Stomach (tissue), 9 donors: Measurements from ENCODE around the gene PCDHGC3. TPM values are rescaled to one million over a fixed set of nuclear protein-coding genes. Genes with fewer than 3 reads are reported as not detected.

ENCODE experiments used
- DNase-seq, 2 donors: peaks; one replicate each; pipeline versions ENCODE4 v3.0.0 to v3.0.0-alpha.2; 2013 to 2019
- H3K27ac ChIP-seq, 5 donors: fragments of 200-600 bp in 4 of 5; sonication (generic) in 4 of 5; one replicate each; pipeline ENCODE4 v1.5.1; 2013 to 2019; ENCODE audit warnings: mild to moderate bottlenecking in 1 of 5, moderate library complexity in 1 of 5
- H3K27me3 ChIP-seq, 3 donors: fragments of 200-600 bp; sonication (generic); one replicate each; pipeline ENCODE4 v1.5.1; 2017 to 2019; ENCODE audit warnings: mixed run types in 1 of 3
- H3K36me3 ChIP-seq, 4 donors: fragments of 200-600 bp; sonication (generic); 1 replicate in 3 of 4; 2 replicates in 1 of 4; pipeline ENCODE4 v1.5.1; 2016 to 2019
- H3K4me1 ChIP-seq, 4 donors: fragments of 200-600 bp; sonication (generic); one replicate each; pipeline ENCODE4 v1.5.1; 2016 to 2019
- H3K4me3 ChIP-seq, 4 donors: fragments of 200-600 bp; sonication (generic) in 3 of 4; one replicate each; pipeline ENCODE4 v1.5.1; 2016 to 2019; ENCODE audit warnings: mild to moderate bottlenecking in 1 of 4
- H3K9me3 ChIP-seq, 4 donors: fragments of 200-600 bp; sonication (generic); one replicate each; pipeline ENCODE4 v1.5.1; 2016 to 2019
- CTCF ChIP-seq, 7 experiments: fragments of 450-650 bp in 4 of 7; fragments of 200-600 bp in 3 of 7; sonication (generic) in 3 of 7; IDR thresholded peaks; one replicate each; pipeline ENCODE4 v1.5.1; 2016 to 2019; ENCODE audit warnings: antibody characterized with exemption in 7 of 7, control low read depth in 2 of 7, mild to moderate bottlenecking in 1 of 7
- EP300 ChIP-seq: sonication (generic); formaldehyde crosslinking; IDR thresholded peaks from one replicate; pipeline ENCODE4 v1.6.1; 2017; ENCODE audit warnings: antibody characterized with exemption
- POLR2A ChIP-seq, 4 donors: fragments of 450-650 bp; IDR thresholded peaks; one replicate each; pipeline ENCODE4 v1.6.1; 2016; ENCODE audit warnings: antibody characterized with exemption in 4 of 4, control low read depth in 2 of 4, mild to moderate bottlenecking in 1 of 4, moderate library complexity in 1 of 4
- POLR2AphosphoS5 ChIP-seq, 3 donors: sonication (generic); formaldehyde crosslinking; IDR thresholded peaks; one replicate each; pipeline ENCODE4 v1.6.1; 2016; ENCODE audit warnings: antibody characterized with exemption in 3 of 3
- WGBS, 5 donors: extraction: QIAGEN DNeasy Blood & Tissue Kit in 3 of 5; methylation state at CpG; one replicate each; pipeline versions ENCODE4 v1.1.5 to v1.1.7; 2013 to 2018; 5-methylcytosine and 5-hydroxymethylcytosine counted together
- intact Hi-C: fragments of 100-400 bp; cut with DNase I; formaldehyde crosslinking; loops from one replicate; pipeline ENCODE4 v1.15.1; 2023; ENCODE audit warnings: low total_unique reads
- polyA plus RNA-seq, 3 donors: library from polyadenylated mRNA; stranded (reverse); fragments of 200-250 nt; gene quantifications; one replicate each; pipeline ENCODE4 v1.2.3, GENCODE V29; 2013
- total RNA-seq, 5 donors: library from RNA; depleted of rRNA; stranded (reverse); fragments of >200 nt; gene quantifications; one replicate each; pipeline versions ENCODE4 v1.1.0 to v1.2.3, GENCODE V29; 2014 to 2016
- donor health status: healthy with polysubstance abuse.
- donor health status: Bipolar disorder and iron deficiency.
- donor health status: healthy.

The PCDHGC3 gene
- total and polyA plus RNA-seq, 8 donors: 7.6 to 35.8 (median 20.0) TPM

DNA sequence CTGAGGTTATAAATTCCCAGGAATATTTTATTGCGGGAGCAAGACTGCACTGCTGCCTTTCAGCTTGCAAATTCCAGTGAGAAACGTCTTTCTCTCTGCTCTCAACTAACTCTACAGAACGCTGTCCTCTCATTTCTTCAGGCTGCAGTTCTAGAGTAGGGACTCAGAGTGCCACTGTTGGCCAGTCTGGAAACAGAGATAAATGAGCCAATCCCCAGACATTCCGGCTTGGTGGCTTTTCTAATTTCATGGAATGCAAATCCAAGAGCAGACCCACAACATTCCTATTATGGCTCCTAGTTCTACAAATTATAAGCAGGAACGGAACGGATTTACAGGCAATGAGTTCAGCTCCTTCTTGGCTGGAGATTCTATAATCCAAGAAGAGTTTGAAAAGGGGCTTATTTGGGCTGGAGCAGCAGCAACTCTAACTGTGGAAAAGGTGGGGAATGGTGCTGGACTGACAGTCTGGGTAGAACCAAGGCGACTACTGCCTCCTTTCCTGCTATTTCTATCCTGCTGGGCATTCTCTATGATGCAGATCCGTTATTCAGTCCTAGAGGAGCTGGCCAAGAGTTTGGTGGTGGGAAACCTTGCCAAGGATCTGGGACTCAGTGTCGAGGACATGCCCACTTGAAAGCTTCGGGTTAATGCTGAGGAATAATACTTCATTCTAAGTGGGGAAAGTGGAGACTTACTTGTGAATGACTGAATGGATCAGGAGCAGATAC lies 36.2 kb upstream of the PCDHGC3 start:
- TF ChIP-seq EP300 (no peak), POLR2A (IDR thresholded peaks at IDR 0.05) (no peak), CTCF (IDR thresholded peaks at IDR 0.05) (no peak), POLR2AphosphoS5 (IDR thresholded peaks at IDR 0.05) (no peak)
- H3K9me3 ChIP-seq: peaks cover 13 to 90% (median 68%) of the 10 kb centered on the region in 4 donors
- DNase-seq: no peak
- H3K4me3 ChIP-seq: no peak overlapping the region
- H3K27me3 ChIP-seq: no peaks in the 10 kb centered on the region
- no peak overlapping the region for H3K27ac ChIP-seq
- WGBS, 5 donors: 60 to 69% (median 64%) methylated on average over 10 of the region's 10 CpGs
- H3K36me3 ChIP-seq: peaks cover 0 to 9% (median 0%) of the 10 kb centered on the region in 4 donors
- intact Hi-C loops: no loop called here
- H3K4me1 ChIP-seq: no peaks in the 10 kb centered on the region

DNA sequence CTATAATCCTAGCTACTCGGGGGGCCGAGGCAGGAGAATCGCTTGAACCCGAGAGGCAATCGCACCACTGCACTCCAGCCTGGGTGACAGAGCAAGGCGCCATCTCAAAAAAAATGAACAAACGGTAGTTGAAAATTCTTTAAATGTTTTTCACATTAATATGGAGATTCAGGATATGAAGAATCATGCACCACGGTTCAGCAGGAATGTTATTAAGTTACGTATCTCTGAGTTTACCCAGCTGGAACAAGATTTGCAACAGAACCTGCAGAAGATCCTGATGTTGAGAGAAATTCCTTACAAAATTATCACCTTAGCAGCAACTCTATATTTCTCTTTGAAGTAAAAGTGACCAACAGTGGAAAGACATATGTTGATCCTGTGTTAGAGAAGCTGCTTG lies 35.4 kb upstream of the PCDHGC3 start:
- DNase-seq: no peak
- Histone ChIP-seq H3K4me3 (no peak overlapping the region), H3K27ac (no peak overlapping the region), H3K27me3 (no peaks in the 10 kb centered on the region), H3K36me3 (peaks cover 0 to 9% (median 0%) of the 10 kb centered on the region in 4 donors), H3K4me1 (no peaks in the 10 kb centered on the region), H3K9me3 (peaks cover 13 to 90% (median 61%) of the 10 kb centered on the region in 4 donors)
- WGBS, 5 donors: 90 to 93% (median 92%) methylated on average over 9 of the region's 9 CpGs
- intact Hi-C loops: no loop called here
- TF ChIP-seq POLR2A (IDR thresholded peaks at IDR 0.05) (no peak), POLR2AphosphoS5 (IDR thresholded peaks at IDR 0.05) (no peak), EP300 (no peak)

DNA sequence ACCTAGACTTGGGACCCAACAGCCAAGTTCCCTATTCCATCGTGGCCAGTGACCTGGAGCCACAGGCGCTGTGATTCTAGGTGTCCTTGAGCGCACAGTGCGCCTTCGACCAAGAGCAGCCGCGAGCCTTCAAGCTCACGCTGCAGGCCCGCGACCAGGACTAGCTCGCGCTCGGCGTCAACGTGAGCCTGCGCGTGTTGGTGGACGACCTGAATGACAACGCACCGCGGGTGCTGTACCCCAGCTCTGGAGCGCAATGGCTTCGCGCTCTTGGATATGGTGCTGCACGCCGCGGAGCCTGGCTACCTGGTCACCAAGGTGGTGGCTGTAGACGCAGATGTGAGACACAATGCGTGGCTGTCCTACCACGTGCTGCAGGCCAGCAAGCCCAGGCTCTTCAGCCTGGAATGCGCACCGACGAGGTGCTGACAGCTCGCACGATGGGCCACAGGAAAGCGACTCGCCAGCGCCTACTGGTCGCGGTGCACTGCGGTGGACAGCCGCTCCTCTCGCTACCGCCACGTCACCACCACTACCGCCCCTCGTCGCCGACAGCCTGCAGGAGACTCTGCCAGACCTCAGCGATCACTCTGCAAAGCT lies 34.1 kb upstream of the PCDHGC3 start:
- H3K27me3 ChIP-seq: no peaks in the 10 kb centered on the region
- TF ChIP-seq EP300: no peak
- no peak for TF ChIP-seq CTCF (IDR thresholded peaks at IDR 0.05)
- TF ChIP-seq POLR2AphosphoS5 (IDR thresholded peaks at IDR 0.05): no peak
- no peak for TF ChIP-seq POLR2A (IDR thresholded peaks at IDR 0.05)
- no peak overlapping the region for H3K27ac ChIP-seq
- no peaks in the 10 kb centered on the region for H3K4me1 ChIP-seq
- DNase-seq: no peak
- intact Hi-C loops: no loop called here
- peaks cover 13 to 84% (median 60%) of the 10 kb centered on the region in 4 donors for H3K9me3 ChIP-seq
- WGBS, 5 donors: 43 to 57% (median 50%) methylated on average over 43 to 50 of the region's 50 CpGs
- no peak overlapping the region for H3K4me3 ChIP-seq
- peaks cover 0 to 12% (median 0%) of the 10 kb centered on the region in 4 donors for H3K36me3 ChIP-seq

- H3K36me3 ChIP-seq: peaks cover 0 to 5% (median 0%) of the 10 kb centered on the region in 4 donors
- no peak overlapping the region for H3K4me3 ChIP-seq
- no peaks in the 10 kb centered on the region for H3K4me1 ChIP-seq
- H3K27ac ChIP-seq: no peak overlapping the region
- TF ChIP-seq POLR2A (IDR thresholded peaks at IDR 0.05) (no peak), CTCF (IDR thresholded peaks at IDR 0.05) (no peak), EP300 (no peak)
- intact Hi-C loops: no loop called here
- H3K9me3 ChIP-seq: peaks cover 0 to 15% (median 0%) of the 10 kb centered on the region in 4 donors
- DNase-seq: no peak
- WGBS, 5 donors: 88 to 96% (median 93%) methylated on average over 3 of the region's 3 CpGs
- no peaks in the 10 kb centered on the region for H3K27me3 ChIP-seq
Observed at GRCh38 chr5:141465351-141465750, 10.4 kb upstream of the PCDHGC3 start.
